CD4-positive, alpha-beta memory T cell (primary cell): ENCODE measurements around the gene CAMKMT. TPM values are rescaled to one million over a fixed set of nuclear protein-coding genes. Genes with fewer than 3 reads are reported as not detected.
A peak's percentile ranks its signal among the peaks of the same experiment; 100 is the strongest.

Experiments
- CTCF ChIA-PET: fragments of 350-600 bp; sonication (Branson Sonifier 250); formaldehyde crosslinking; loops from one replicate; lab custom pipeline; 2021; ENCODE audit warnings: inconsistent platforms; ENCODE audit not compliant: partially characterized antibody; lab: Charles Lee
- POLR2A ChIA-PET: fragments of 350-600 bp; sonication (Branson Sonifier 250); formaldehyde crosslinking; loops from one replicate; lab custom pipeline; 2021; ENCODE audit not compliant: partially characterized antibody; lab: Charles Lee
- DNase-seq, 5 donors: peaks; one replicate each; pipeline versions ENCODE4 v3.0.0 to v3.0.0-alpha.2; 2020 to 2022; ENCODE audit warnings: mixed read lengths in 1 of 5
- H3K27ac ChIP-seq: one replicate; pipeline ENCODE4 v1.7.0; 2013; ENCODE audit warnings: low read depth, low read length
- H3K27me3 ChIP-seq: 2 replicates; pipeline ENCODE4 v1.7.0; 2013; ENCODE audit warnings: mild to moderate bottlenecking, low read length, moderate library complexity; ENCODE audit not compliant: insufficient read depth
- H3K36me3 ChIP-seq: 2 replicates; pipeline ENCODE4 v1.7.0; 2013; ENCODE audit warnings: mild to moderate bottlenecking, low read length, moderate library complexity; ENCODE audit not compliant: insufficient read depth
- H3K4me1 ChIP-seq: 2 replicates; pipeline ENCODE4 v1.7.0; 2013; ENCODE audit warnings: mild to moderate bottlenecking, low read length, moderate library complexity; ENCODE audit not compliant: insufficient read depth
- H3K4me3 ChIP-seq, 2 donors: one replicate each; pipeline ENCODE4 v1.7.0; 2013; ENCODE audit warnings: low read length in 2 of 2, mild to moderate bottlenecking in 1 of 2
- H3K9me3 ChIP-seq, 2 donors: one replicate each; pipeline ENCODE4 v1.7.0; 2013; ENCODE audit warnings: low read length in 2 of 2, control low read depth in 1 of 2; ENCODE audit not compliant: control insufficient read depth in 1 of 2
- H3K27ac Mint-ChIP-seq, 7 donors: one replicate each; pipeline ENCODE4 v1.8.0; 2020 to 2021; ENCODE audit warnings: mixed read lengths in 7 of 7, mild to moderate bottlenecking in 6 of 7, inconsistent platforms in 3 of 7, moderate library complexity in 3 of 7
- H3K27me3 Mint-ChIP-seq, 2 donors: one replicate each; pipeline ENCODE4 v1.8.0; 2020 to 2021; ENCODE audit warnings: mixed read lengths in 2 of 2
- H3K36me3 Mint-ChIP-seq, 2 donors: one replicate each; pipeline ENCODE4 v1.8.0; 2020 to 2021; ENCODE audit warnings: mixed read lengths in 2 of 2, inconsistent platforms in 1 of 2, mild to moderate bottlenecking in 1 of 2
- H3K4me1 Mint-ChIP-seq, 4 donors: one replicate each; pipeline ENCODE4 v1.8.0; 2020 to 2021; ENCODE audit warnings: mixed read lengths in 4 of 4, mild to moderate bottlenecking in 1 of 4
- H3K4me3 Mint-ChIP-seq, 8 donors: one replicate each; pipeline ENCODE4 v1.8.0; 2020 to 2021; ENCODE audit warnings: mixed read lengths in 8 of 8, mild to moderate bottlenecking in 7 of 8, moderate library complexity in 6 of 8, inconsistent platforms in 3 of 8
- H3K9me3 Mint-ChIP-seq, 8 donors: one replicate each; pipeline ENCODE4 v1.8.0; 2020 to 2021; ENCODE audit warnings: mixed read lengths in 8 of 8, mild to moderate bottlenecking in 5 of 8, inconsistent platforms in 3 of 8, moderate library complexity in 1 of 8
- intact Hi-C: fragments of 100-400 bp; cut with micrococcal nuclease; formaldehyde crosslinking; loops from one replicate; pipeline ENCODE4 v1.15.1; 2023
- polyA plus RNA-seq, 2 donors: library from polyadenylated mRNA; unstranded; fragments of 300-500 nt; fragmentation: Illumina TruSeq; gene quantifications; one replicate each; pipeline ENCODE4 v1.2.3, GENCODE V29; 2021
- total RNA-seq, 2 experiments: library from RNA; stranded (reverse); gene quantifications; one replicate each; pipeline ENCODE4 v1.2.3, GENCODE V29; 2021

The CAMKMT gene
- total and polyA plus RNA-seq, 4 experiments from 2014 or later: 9.3 to 19.7 (median 15.7) TPM

DNA sequence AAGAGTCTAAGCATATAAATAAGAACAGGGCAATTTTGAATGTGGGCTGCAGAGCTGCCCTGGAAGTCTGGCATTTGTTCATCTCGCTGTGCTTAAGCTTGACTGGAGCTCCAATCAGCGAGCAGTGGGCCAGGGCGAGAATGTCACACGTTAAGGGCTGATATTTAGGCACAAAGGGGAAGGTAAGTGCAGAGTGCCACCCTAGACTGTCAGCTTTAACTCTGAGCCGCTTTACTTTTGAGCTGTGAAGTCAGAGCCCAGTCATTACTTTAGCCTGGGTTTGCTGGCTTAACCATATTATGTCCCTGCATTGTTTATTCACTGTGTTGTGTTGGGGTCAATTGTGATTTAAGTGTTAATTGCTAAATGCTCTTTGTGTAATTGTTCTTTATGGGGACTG is 343.6 kb downstream of the CAMKMT start:
- intact Hi-C loops: no loop called here
- Mint-ChIP-seq H3K9me3 (no peaks in the 10 kb centered on the region), H3K4me1 (peaks cover 0 to 3% (median 1%) of the 10 kb centered on the region in 4 donors), H3K36me3 (peaks cover 3 to 18% of the 10 kb centered on the region in 2 donors), H3K27me3 (no peaks in the 10 kb centered on the region), H3K27ac (no peak overlapping the region), H3K4me3 (no peak overlapping the region)
- H3K4me1 ChIP-seq: no peaks in the 10 kb centered on the region
- DNase-seq: no peak
- POLR2A ChIA-PET: no interaction called here
- H3K27ac ChIP-seq: no peak overlapping the region
- CTCF ChIA-PET: no interaction called here
- H3K9me3 ChIP-seq: no peaks in the 10 kb centered on the region
- H3K36me3 ChIP-seq: no peaks in the 10 kb centered on the region
- H3K4me3 ChIP-seq: no peak overlapping the region
- H3K27me3 ChIP-seq: no peaks in the 10 kb centered on the region

DNA sequence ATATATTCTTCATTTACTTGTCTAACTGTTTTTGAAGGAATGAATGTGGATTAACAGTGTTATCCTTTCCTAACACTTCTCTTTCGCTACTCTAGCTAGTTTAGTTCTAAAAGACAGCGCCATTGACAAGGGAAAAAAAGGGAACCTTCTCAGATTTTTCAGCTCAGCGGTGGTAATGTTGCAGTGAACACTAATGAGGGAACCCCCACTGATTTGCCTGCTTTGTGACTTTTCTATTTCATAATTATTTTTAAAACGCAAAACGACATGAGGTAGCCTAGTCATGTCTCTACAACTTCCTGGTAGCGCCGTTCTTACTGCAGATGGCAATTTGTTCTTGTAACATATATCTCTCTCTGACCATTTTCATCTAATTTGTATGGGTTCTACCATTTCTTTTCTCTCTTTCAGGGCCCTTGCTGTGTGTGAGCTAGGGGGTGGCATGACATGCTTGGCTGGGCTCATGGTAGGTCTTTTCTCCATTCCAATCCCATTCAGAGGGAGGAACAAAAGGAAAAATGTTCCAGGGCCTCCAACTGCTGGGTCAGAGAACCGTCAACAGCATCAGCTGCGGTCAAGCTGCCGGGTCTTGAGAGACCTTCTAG is 344.2 kb downstream of the CAMKMT start:
- Histone ChIP-seq H3K36me3 (no peaks in the 10 kb centered on the region), H3K9me3 (no peaks in the 10 kb centered on the region), H3K27ac (no peak overlapping the region), H3K4me3 (no peak overlapping the region), H3K27me3 (no peaks in the 10 kb centered on the region), H3K4me1 (no peaks in the 10 kb centered on the region)
- Mint-ChIP-seq H3K9me3 (no peaks in the 10 kb centered on the region), H3K4me1 (peaks cover 0 to 3% (median 1%) of the 10 kb centered on the region in 4 donors), H3K4me3 (no peak overlapping the region), H3K36me3 (peaks cover 3 to 18% of the 10 kb centered on the region in 2 donors), H3K27ac (no peak overlapping the region), H3K27me3 (no peaks in the 10 kb centered on the region)
- POLR2A ChIA-PET: no interaction called here
- intact Hi-C loops: no loop called here
- CTCF ChIA-PET: no interaction called here
- DNase-seq: no peak

- Histone ChIP-seq H3K4me3 (no peak overlapping the region), H3K4me1 (no peaks in the 10 kb centered on the region), H3K27me3 (no peaks in the 10 kb centered on the region), H3K9me3 (no peaks in the 10 kb centered on the region), H3K36me3 (no peaks in the 10 kb centered on the region), H3K27ac (no peak overlapping the region)
- DNase-seq: no peak
- H3K27me3 Mint-ChIP-seq: no peaks in the 10 kb centered on the region
- intact Hi-C loops: no loop called here
- H3K36me3 Mint-ChIP-seq: peaks cover 3 to 18% of the 10 kb centered on the region in 2 donors
- H3K9me3 Mint-ChIP-seq: no peaks in the 10 kb centered on the region
- POLR2A ChIA-PET: no interaction called here
- H3K4me3 Mint-ChIP-seq: no peak overlapping the region
- CTCF ChIA-PET: no interaction called here
- peaks cover 0 to 4% (median 1%) of the 10 kb centered on the region in 4 donors for H3K4me1 Mint-ChIP-seq
- no peak overlapping the region for H3K27ac Mint-ChIP-seq
Observed at GRCh38 chr2:44706681-44707553, 345.2 kb downstream of the CAMKMT start.

DNA sequence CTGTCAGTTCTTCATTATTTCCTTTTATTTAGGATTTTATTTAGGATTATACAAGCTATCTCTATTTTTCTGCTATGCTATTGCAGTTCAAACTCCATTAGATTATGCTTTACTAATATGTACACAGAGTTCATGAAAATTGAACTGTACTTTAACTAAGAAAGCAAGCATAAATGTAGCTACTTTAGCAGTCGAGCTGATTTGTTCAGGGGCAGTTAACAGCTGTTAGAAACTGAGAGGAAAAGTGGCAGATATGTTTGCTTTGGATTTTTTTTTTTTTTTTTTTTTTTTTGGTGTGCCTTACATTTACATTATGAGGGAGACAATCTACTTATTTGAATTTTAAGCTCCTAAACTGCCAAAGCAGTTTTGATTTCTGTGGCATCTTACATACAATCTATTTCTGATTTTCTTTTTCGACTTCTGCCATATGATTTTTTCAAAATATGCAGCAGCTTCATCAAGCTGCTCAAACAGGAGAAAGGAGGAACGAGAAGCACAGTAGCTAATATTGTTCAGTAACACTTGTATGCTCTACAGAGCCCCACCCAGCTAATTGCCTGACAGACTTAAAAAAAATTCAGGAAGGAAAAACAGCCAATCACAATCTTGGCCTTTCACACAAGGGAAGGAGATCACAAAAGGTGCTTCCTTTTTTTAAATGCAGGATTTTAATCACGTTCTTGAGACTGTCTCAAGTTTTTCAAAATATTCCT is 346.4 kb downstream of the CAMKMT start:
- H3K4me3 ChIP-seq: no peak overlapping the region
- Mint-ChIP-seq H3K4me3 (no peak overlapping the region), H3K27me3 (no peaks in the 10 kb centered on the region), H3K4me1 (peaks cover under 1 to 5% (median 4%) of the 10 kb centered on the region in 4 donors), H3K36me3 (peaks cover 3 to 18% of the 10 kb centered on the region in 2 donors), H3K27ac (peak overlapping the region in 1 of 7 donors; percentile 18), H3K9me3 (no peaks in the 10 kb centered on the region)
- CTCF ChIA-PET: no interaction called here
- POLR2A ChIA-PET: no interaction called here
- H3K9me3 ChIP-seq: no peaks in the 10 kb centered on the region
- intact Hi-C loops: no loop called here
- H3K27me3 ChIP-seq: no peaks in the 10 kb centered on the region
- H3K36me3 ChIP-seq: no peaks in the 10 kb centered on the region
- H3K27ac ChIP-seq: no peak overlapping the region
- no peak for DNase-seq
- H3K4me1 ChIP-seq: no peaks in the 10 kb centered on the region

- ChIA-PET POLR2A (no interaction called here), CTCF (interaction anchor here (1.0 kb wide), 1 partner anchor 9 kb away, joined by 3 read pairs; no protein-coding TSS in a partner anchor)
- H3K36me3 Mint-ChIP-seq: peaks cover 3 to 19% of the 10 kb centered on the region in 2 donors
- no peak overlapping the region for H3K27ac ChIP-seq
- H3K4me1 ChIP-seq: no peaks in the 10 kb centered on the region
- H3K27me3 Mint-ChIP-seq: no peaks in the 10 kb centered on the region
- no peaks in the 10 kb centered on the region for H3K9me3 ChIP-seq
- no peaks in the 10 kb centered on the region for H3K36me3 ChIP-seq
- no peak overlapping the region for H3K4me3 ChIP-seq
- intact Hi-C loops: no loop called here
- H3K9me3 Mint-ChIP-seq: no peaks in the 10 kb centered on the region
- no peaks in the 10 kb centered on the region for H3K27me3 ChIP-seq
- no peak for DNase-seq
- peaks cover 3 to 8% (median 5%) of the 10 kb centered on the region in 4 donors for H3K4me1 Mint-ChIP-seq
- peak overlapping the region in 2 of 7 donors; percentile 18 to 44 for H3K27ac Mint-ChIP-seq
- no peak overlapping the region for H3K4me3 Mint-ChIP-seq
Observed at GRCh38 chr2:44708661-44709000, 346.9 kb downstream of the CAMKMT start.

GRCh38 chr2:44713170-44713569 is 351.4 kb downstream of the CAMKMT start:
- H3K27me3 Mint-ChIP-seq: no peaks in the 10 kb centered on the region
- DNase-seq: no peak
- Histone ChIP-seq H3K9me3 (no peaks in the 10 kb centered on the region), H3K4me3 (no peak overlapping the region), H3K27me3 (no peaks in the 10 kb centered on the region), H3K27ac (no peak overlapping the region), H3K36me3 (no peaks in the 10 kb centered on the region), H3K4me1 (no peaks in the 10 kb centered on the region)
- H3K9me3 Mint-ChIP-seq: peaks cover 0 to 2% (median 0%) of the 10 kb centered on the region in 8 donors
- no peak overlapping the region for H3K4me3 Mint-ChIP-seq
- POLR2A ChIA-PET: no interaction called here
- H3K36me3 Mint-ChIP-seq: peaks cover 0 to 19% of the 10 kb centered on the region in 2 donors
- intact Hi-C loops: no loop called here
- CTCF ChIA-PET: no interaction called here
- peak overlapping the region in 1 of 7 donors; percentile 64 for H3K27ac Mint-ChIP-seq
- peaks cover 3 to 7% (median 4%) of the 10 kb centered on the region in 4 donors for H3K4me1 Mint-ChIP-seq

- DNase-seq: no peak
- Mint-ChIP-seq H3K4me3 (no peak overlapping the region), H3K27ac (no peak overlapping the region), H3K4me1 (peaks cover 3 to 5% (median 4%) of the 10 kb centered on the region in 4 donors), H3K9me3 (peaks cover 0 to 2% (median 0%) of the 10 kb centered on the region in 8 donors), H3K27me3 (no peaks in the 10 kb centered on the region), H3K36me3 (peaks cover 0 to 24% of the 10 kb centered on the region in 2 donors)
- Histone ChIP-seq H3K36me3 (no peaks in the 10 kb centered on the region), H3K4me1 (no peaks in the 10 kb centered on the region), H3K27me3 (no peaks in the 10 kb centered on the region), H3K4me3 (no peak overlapping the region), H3K9me3 (no peaks in the 10 kb centered on the region), H3K27ac (no peak overlapping the region)
- ChIA-PET POLR2A (no interaction called here), CTCF (interaction anchor here (0.7 kb wide), 1 partner anchor 64 kb away, joined by 3 read pairs; no protein-coding TSS in a partner anchor)
- intact Hi-C loops: no loop called here
Observed at GRCh38 chr2:44715671-44716081, 353.9 kb downstream of the CAMKMT start.
